GM12864 (cell line): ENCODE data around the gene NKX2-2.

Source experiments
- DNase-seq: peaks from one replicate; pipeline ENCODE4 v3.0.0-alpha.2; 2011; ENCODE audit warnings: low read depth
- H3K4me3 ChIP-seq: 2 replicates; pipeline ENCODE4 v1.5.1; 2011; ENCODE audit warnings: mild to moderate bottlenecking, low read depth, low read length, control low read depth
- TF ChIP-seq, protein P1 (sequence below): IDR thresholded peaks from 2 replicates; pipeline ENCODE4 v1.5.1; 2011; ENCODE audit warnings: low read depth, mild to moderate bottlenecking, moderate library complexity, low read length, control low read depth, inconsistent platforms; ENCODE audit errors: missing control alignments

NKX2-2 gene

DNA sequence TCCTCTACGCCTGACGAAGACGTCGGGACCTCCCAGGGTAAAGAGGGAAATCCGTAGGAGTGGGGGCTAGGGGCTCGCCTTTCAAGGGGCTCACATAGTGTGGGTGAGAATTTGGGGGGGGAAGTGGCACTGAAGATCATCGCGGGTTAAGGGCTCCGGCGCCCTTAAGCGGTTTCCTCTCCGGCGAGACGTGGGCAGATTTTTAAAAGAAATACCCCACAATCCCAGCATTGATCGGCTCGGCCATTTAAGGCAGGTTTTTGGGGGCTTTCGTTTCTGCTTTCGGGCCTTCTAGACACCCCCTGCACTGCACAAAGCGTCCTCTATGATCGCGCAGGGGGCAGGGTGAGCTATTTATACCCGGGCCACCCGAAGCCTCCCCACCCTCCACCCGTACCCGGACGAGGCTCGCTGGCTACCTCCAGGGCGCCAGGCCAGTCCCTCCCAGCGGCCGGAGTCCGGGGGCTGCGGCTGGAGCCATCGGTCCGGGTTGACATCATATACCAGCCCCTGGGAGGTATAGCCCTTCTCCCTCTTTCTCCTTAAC lies 1.2 kb downstream of the NKX2-2 start:
- TF ChIP-seq, protein P1, sequence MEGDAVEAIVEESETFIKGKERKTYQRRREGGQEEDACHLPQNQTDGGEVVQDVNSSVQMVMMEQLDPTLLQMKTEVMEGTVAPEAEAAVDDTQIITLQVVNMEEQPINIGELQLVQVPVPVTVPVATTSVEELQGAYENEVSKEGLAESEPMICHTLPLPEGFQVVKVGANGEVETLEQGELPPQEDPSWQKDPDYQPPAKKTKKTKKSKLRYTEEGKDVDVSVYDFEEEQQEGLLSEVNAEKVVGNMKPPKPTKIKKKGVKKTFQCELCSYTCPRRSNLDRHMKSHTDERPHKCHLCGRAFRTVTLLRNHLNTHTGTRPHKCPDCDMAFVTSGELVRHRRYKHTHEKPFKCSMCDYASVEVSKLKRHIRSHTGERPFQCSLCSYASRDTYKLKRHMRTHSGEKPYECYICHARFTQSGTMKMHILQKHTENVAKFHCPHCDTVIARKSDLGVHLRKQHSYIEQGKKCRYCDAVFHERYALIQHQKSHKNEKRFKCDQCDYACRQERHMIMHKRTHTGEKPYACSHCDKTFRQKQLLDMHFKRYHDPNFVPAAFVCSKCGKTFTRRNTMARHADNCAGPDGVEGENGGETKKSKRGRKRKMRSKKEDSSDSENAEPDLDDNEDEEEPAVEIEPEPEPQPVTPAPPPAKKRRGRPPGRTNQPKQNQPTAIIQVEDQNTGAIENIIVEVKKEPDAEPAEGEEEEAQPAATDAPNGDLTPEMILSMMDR = no peak
- no peak overlapping the region for H3K4me3 ChIP-seq

DNA sequence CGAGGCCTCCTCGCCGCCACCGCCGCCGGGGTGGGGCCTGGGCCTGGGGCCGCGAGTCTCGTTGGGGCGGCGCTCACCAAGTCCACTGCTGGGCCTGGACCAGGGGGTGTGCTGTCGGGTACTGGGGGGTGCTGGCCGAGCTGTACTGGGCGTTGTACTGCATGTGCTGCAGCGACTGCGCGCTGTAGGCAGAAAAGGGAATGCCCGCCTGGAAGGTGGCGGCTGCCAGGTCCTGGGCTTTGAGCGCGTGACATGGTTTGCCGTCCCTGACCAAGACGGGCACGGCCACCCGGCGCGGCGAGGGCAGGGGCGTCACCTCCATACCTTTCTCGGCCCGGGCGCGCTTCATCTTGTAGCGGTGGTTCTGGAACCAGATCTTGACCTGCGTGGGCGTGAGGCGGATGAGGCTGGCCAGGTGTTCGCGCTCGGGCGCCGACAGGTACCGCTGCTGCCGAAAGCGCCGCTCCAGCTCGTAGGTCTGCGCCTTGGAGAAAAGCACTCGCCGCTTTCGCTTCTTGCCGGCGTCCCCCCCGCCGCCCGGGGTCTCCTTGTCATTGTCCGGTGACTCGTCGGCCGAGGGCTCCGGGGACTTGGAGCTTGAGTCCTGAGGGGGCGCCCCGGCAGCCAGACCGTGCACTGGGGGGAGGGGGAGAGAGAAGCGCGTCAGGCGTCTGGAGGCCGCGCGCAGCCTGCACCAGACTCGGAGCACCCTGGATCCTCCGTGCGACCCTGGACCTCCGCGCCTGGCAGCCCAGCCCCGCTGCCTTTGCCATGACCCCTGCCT lies 1.8 kb downstream of the NKX2-2 start:
- no peak for DNase-seq
- H3K4me3 ChIP-seq = no peak overlapping the region; the same call in 1 of the 2 replicates
- TF ChIP-seq, protein P1 = no peak

More for the DNA sequence above, 1.2 kb downstream of the NKX2-2 start:
- DNase-seq = no peak

DNA sequence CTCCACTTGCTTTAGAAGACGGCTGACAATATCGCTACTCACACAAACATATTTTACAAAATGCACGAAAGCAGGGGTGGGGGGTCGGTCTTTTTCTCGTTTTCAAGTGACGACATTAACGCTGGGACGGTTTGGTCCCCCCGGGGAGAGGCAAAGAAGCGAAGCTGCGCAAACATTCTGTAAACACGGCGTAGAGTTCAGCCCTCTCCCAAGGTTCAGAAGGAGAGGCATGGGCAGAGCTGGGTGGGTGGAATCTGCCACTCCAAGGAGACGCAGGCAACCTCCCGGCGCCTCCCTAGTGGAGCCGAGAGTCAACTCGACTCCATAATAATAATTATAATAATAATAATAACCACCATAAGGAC lies 2.4 kb downstream of the NKX2-2 start:
- TF ChIP-seq, protein P1 = no peak
- no peak for DNase-seq
- H3K4me3 ChIP-seq = no peak overlapping the region

DNA sequence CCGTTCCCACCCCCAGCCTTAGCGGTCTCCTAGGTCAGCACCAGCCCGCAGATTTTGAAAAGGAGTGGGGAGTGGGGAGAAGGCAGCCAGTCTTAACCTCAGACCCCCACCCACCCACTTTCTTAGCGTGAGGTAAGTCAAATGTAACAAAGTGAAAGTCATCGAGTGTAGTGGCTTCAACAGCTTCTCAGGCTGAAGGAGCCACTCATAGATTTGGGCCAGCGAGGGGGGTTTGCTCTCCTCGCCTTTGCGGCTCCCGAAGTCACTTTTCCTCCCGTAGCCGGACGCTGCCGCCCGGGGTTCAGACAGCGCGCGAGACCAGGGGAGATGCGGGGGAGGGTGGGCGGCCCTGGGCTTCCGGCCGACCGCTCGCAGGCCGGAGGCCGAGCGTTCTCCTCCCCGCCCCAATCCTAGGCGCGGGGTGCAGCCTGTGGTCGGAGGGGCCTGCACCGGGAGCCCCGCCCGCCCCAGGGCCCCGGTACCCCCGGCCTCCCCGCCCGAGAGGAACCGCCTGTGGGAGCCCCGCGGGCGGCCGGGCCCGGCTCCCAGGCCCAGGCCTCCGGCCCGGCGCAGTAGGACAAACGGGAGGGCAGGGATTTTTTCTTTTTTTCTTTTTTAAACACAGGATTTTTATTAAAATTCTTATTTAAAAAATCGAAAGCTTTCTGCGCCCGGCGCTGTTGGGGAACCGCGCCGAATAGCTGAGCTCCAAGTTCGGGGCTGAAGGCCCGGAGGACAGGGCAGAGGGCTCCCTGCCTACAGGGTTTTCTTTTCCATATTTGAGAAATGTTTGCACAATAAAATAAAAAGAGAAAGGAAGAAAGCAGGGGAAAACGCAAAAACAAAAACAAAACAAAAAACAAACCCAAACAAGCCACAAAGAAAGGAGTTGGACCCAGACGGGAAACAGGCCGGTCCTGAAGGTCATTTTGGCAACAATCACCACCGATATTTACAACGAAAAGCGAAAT lies 3.2 kb downstream of the NKX2-2 start:
- H3K4me3 ChIP-seq = peak overlapping the region; percentile 37
- TF ChIP-seq, protein P1 = no peak
- no peak for DNase-seq

DNA sequence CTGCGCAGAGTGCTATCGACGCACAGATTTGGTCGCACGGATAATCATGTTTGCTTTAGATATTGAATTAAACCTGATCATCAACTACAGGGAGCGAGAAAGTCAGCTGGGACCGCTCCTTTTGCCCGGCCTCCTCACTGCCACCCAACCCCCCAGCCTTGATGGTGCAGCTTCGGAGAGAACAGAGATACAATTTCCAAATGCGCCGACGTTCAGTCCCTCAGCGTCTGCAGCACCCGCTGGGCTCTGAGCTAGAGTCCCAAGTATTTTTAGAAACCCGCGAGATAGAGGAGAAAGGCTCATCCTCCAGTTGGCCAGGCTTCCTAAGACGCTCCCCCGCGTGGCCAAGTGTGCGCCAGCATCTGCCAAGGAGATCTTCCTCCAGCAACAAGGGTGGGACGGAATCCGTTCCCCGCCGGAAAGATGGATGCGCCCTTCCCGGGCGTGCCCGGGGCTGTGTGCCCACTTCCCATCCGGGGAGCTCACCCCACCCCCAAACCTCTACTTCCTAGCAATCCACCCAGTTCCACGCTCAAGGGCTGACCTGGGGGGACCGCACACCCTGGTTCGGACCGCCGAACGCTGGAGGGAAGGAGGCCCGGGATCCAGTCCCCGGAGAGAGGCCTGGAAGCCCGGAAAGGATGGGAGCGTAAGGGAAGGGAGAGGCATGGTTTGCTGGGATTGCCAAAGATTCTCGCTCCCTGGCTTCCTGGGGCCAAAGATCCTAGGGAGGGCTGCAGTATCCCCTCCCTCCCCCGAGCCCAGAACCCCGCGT lies 4.1 kb downstream of the NKX2-2 start:
- no peak for DNase-seq
- TF ChIP-seq, protein P1 = no peak
- H3K4me3 ChIP-seq = peak overlapping the region; percentile 37

DNA sequence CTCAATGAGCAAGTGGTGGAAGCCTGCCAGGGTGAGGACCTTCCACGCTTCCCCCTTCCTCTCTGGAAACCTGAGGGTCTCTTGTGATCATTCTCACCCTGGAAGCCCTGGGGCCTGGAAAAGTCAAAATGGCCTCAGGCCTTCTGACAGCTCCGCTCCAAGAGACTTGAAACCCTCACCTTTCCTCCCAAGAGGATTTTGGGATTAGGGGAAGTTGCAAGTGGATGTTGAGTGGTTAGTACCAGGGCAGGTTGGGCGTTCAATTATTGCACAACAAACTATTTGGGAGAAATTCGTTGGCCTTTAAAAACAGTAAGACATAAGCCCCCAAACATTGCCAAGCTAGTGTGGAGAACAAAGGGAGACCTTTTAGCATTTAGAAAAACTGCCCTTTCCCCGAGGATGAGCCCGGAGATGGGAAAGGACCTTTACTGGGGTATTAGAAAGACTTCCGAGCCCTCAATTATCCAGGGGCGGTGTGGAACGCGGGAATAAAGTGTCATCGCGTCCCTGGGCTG lies 4.7 kb downstream of the NKX2-2 start:
- TF ChIP-seq, protein P1 = no peak
- no peak overlapping the region for H3K4me3 ChIP-seq
- DNase-seq = no peak
